WERI-Rb-1 (cell line): ENCODE data around the gene INS.

Experiments
- DNase-seq: peaks from one replicate; pipeline ENCODE4 v3.0.0-alpha.2; 2020
- H3K27ac ChIP-seq: fragments of 250-450 bp; sonication (Bioruptor Pico); 2 replicates; pipeline ENCODE4 v1.5.1; 2020; ENCODE audit warnings: mild to moderate bottlenecking, moderate library complexity
- H3K27me3 ChIP-seq: fragments of 250-450 bp; sonication (Bioruptor Pico); 2 replicates; pipeline ENCODE4 v1.5.1; 2021; ENCODE audit warnings: mild to moderate bottlenecking, low read depth, moderate library complexity; ENCODE audit not compliant: insufficient read depth, severe bottlenecking
- H3K36me3 ChIP-seq: fragments of 250-450 bp; sonication (Bioruptor Pico); 2 replicates; pipeline ENCODE4 v1.5.1; 2020; ENCODE audit warnings: mild to moderate bottlenecking, moderate library complexity
- H3K4me3 ChIP-seq: 2 replicates; pipeline ENCODE4 v1.5.1; 2011; ENCODE audit warnings: low read depth, mild to moderate bottlenecking, control low read depth, low read length
- H3K9me3 ChIP-seq: fragments of 250-450 bp; sonication (Bioruptor Pico); 2 replicates; pipeline ENCODE4 v1.5.1; 2021; ENCODE audit warnings: mild to moderate bottlenecking, moderate library complexity; ENCODE audit not compliant: severe bottlenecking
- TF ChIP-seq, protein P1 (sequence below): IDR thresholded peaks from 2 replicates; pipeline ENCODE4 v1.5.1; 2011; ENCODE audit warnings: low read depth, mild to moderate bottlenecking, control low read depth, inconsistent platforms, low read length

Gene INS

DNA sequence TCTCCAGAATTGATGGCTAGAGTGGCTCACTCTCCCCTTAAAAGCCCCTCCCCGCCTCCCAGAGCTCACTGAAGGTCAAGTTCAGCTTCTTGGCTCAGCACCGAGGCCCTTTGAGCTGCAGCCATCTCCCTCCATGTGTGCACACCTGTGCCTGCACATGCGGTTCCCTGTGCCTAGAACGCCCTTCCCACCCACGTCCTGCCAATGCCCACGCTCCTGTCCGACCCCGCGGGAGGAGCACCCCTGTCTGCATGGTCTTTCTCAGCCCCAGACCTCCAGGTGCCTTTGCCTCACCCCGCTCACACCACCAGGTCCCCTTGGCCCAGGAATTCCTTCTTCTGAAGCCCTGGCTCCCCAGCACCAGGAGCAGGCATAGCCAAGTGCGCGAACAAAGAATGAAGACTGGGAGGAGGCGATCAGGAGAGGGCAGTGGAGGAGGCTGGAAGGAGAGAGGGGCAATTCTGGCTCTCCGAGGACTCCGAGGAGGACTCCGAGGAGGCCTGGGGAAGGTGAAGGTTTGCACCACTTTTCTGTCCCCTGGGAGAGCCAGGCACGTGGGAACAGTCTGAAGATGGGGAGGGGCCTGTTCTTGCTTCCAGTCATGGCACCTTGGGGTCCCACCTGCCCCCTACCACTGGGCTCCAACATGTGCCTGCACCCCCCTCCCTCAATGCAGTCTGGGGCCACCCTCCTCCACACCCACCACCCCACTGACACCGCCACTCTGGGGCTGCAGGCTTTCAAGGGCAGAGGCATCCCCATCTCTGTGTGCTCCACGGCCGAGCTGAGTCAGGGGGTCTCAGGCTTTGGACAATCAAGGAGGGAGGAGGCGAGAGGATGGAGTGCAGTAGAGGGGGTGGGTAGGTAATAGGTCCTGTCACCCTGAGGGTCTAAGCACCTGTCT, 39.5 kb downstream of the INS start:
- no peak for DNase-seq
- no peak overlapping the region for H3K27ac ChIP-seq
- TF ChIP-seq, protein P1, sequence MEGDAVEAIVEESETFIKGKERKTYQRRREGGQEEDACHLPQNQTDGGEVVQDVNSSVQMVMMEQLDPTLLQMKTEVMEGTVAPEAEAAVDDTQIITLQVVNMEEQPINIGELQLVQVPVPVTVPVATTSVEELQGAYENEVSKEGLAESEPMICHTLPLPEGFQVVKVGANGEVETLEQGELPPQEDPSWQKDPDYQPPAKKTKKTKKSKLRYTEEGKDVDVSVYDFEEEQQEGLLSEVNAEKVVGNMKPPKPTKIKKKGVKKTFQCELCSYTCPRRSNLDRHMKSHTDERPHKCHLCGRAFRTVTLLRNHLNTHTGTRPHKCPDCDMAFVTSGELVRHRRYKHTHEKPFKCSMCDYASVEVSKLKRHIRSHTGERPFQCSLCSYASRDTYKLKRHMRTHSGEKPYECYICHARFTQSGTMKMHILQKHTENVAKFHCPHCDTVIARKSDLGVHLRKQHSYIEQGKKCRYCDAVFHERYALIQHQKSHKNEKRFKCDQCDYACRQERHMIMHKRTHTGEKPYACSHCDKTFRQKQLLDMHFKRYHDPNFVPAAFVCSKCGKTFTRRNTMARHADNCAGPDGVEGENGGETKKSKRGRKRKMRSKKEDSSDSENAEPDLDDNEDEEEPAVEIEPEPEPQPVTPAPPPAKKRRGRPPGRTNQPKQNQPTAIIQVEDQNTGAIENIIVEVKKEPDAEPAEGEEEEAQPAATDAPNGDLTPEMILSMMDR, result no peak
- no peak overlapping the region for H3K4me3 ChIP-seq
- peaks cover 8% of the 10 kb centered on the region for H3K9me3 ChIP-seq
- no peaks in the 10 kb centered on the region for H3K36me3 ChIP-seq
- peaks cover 76% of the 10 kb centered on the region for H3K27me3 ChIP-seq

DNA sequence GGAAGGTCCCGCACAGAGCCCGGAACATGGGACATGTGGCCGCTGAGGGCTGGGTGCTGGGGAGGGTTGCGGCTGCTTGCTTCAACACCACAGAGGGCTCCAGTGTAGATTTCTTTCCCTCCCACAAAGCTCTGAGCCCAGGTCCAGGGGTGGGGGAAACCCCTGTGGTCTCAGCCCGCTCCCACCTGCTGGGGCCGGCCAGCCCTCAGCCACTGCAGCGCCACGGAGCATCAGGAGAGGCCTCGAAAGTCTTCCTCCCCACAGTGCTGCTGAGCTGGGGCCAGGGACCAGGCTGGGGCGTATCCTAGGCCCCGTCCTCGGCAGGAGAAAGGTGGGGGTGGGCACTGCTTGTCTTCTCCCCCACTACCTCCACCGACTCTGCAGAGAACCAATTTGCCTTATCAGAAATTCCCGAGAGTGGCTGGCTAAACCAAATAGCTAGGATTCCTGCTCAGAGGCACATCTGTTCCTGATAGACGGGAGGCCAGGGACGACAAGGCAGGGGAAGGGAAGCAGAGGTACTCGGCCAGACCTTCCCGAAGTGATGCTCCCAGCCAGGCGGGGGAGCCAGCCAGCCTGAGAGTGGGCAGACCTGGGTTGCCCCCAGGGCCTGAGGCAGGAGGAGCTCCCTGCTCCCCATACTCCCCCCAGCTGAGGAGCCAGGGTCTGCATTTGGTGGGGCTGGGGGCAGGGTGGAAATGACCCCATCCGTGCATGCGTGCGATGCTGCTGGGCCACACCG, 40.5 kb downstream of the INS start:
- Histone ChIP-seq H3K27ac (no peak overlapping the region), H3K4me3 (no peak overlapping the region)

DNA sequence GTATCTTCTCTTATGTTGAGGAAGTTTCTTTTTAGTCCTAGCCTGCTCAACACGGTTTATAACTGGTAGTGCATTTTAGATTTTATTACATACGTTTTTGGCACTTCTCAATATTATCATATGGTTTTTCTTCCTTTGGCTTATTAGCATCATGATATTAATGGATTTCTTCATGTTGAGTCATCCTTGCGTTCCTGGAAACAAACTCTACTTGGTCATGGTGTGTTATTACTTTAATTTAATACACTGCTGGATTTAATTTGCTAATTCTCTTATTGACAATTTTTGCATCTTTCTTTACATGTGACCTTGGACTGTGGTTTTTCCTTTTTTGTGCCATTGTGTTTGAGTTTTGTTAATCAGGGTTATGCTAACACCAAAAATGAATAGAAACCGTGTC, 42.3 kb downstream of the INS start:
- no peak for DNase-seq
- H3K27me3 ChIP-seq, result peaks cover 92% of the 10 kb centered on the region
- no peak overlapping the region for H3K4me3 ChIP-seq
- H3K36me3 ChIP-seq, result no peaks in the 10 kb centered on the region
- H3K9me3 ChIP-seq, result peaks cover 15% of the 10 kb centered on the region
- TF ChIP-seq, protein P1, result no peak
- no peak overlapping the region for H3K27ac ChIP-seq

More for the DNA sequence above, 40.5 kb downstream of the INS start:
- TF ChIP-seq, protein P1, result no peak
- H3K36me3 ChIP-seq, result no peaks in the 10 kb centered on the region
- peaks cover 15% of the 10 kb centered on the region for H3K9me3 ChIP-seq
- no peak for DNase-seq
- peaks cover 86% of the 10 kb centered on the region for H3K27me3 ChIP-seq

DNA sequence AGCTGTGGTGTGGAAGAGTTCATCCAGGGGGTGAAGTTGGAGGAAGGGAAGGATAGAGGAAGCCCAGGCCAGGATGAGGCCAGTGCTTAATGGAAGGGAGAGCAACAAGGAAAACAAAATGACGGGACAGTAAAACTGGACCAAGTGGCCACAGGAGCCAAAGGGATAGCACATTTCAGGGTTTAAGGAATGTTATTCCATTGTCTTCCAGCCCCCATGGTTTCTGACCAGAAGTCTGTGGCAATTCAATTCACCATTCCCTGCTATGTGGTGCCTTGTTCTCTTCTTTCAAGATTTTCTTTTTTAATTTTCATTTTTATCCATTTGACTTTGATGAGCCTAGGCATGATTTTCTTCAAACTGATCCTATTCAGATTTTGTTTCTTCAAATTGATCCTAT, 44.3 kb downstream of the INS start:
- Histone ChIP-seq H3K27me3 (peaks cover 92% of the 10 kb centered on the region), H3K27ac (no peak overlapping the region), H3K4me3 (no peak overlapping the region), H3K36me3 (no peaks in the 10 kb centered on the region), H3K9me3 (peaks cover 15% of the 10 kb centered on the region)
- TF ChIP-seq, protein P1, result no peak
- DNase-seq, result no peak

DNA sequence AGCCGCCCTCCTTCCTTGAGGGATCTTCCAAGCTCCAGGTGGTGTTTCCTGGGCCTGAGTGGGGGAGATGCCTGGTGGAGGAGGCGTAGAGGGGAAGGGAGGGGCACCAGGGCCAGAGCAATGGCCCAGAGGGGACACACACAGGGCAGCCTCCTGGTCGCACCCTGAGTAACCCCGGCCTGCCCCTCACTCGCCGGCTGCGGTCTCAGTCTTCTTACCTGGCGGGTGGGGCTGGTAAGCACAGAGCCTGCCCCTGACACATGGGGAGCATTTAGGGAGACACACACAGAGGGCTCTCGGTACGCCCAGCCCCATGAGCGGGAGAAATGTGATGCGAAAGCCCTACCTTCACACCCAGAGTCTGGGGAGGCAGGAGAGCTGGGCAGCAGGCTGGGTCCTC, 45.7 kb downstream of the INS start:
- Histone ChIP-seq H3K4me3 (no peak overlapping the region), H3K27me3 (peaks cover 93% of the 10 kb centered on the region), H3K27ac (no peak overlapping the region), H3K36me3 (no peaks in the 10 kb centered on the region), H3K9me3 (peaks cover 15% of the 10 kb centered on the region)
- TF ChIP-seq, protein P1, result no peak
- DNase-seq, result no peak
